Mesendoderm (in vitro differentiated cells): ENCODE data around the gene MTUS2.
A peak's percentile ranks its signal among the peaks of the same experiment; 100 is the strongest.

Experiments
- DNase-seq: peaks from one replicate; pipeline ENCODE4 v3.0.0; 2013
- H2AK5ac ChIP-seq: 2 replicates; pipeline ENCODE4 v1.6.1; 2013; ENCODE audit warnings: low read length, inconsistent platforms
- H2BK120ac ChIP-seq: 2 replicates; pipeline ENCODE4 v1.6.1; 2013; ENCODE audit warnings: low read depth, mild to moderate bottlenecking, low read length, moderate library complexity, mixed read lengths
- H2BK15ac ChIP-seq: replicated peaks from 2 replicates; pipeline ENCODE4 v1.6.1; 2013; ENCODE audit warnings: low read depth, mild to moderate bottlenecking, moderate library complexity
- H2BK5ac ChIP-seq: 2 replicates; pipeline ENCODE4 v1.6.1; 2013; ENCODE audit warnings: low read length, inconsistent platforms
- H3K18ac ChIP-seq: 2 replicates; pipeline ENCODE4 v1.6.1; 2013; ENCODE audit warnings: mild to moderate bottlenecking, low read length, mixed read lengths
- H3K23ac ChIP-seq: one replicate; pipeline ENCODE4 v1.6.1; 2013; ENCODE audit warnings: low read length
- H3K27ac ChIP-seq: 2 replicates; pipeline ENCODE4 v1.5.1; 2013; ENCODE audit warnings: low read depth, mild to moderate bottlenecking, inconsistent platforms, low read length, moderate library complexity
- H3K27me3 ChIP-seq: 2 replicates; pipeline ENCODE4 v1.6.1; 2013; ENCODE audit warnings: low read length, control low read depth, mild to moderate bottlenecking, inconsistent platforms; ENCODE audit not compliant: insufficient read depth, poor library complexity
- H3K36me3 ChIP-seq: 2 replicates; pipeline ENCODE4 v1.6.1; 2013; ENCODE audit warnings: low read length, inconsistent platforms; ENCODE audit not compliant: control insufficient read depth, insufficient read depth
- H3K4ac ChIP-seq: one replicate; pipeline ENCODE4 v1.6.1; 2013; ENCODE audit warnings: low read depth, mild to moderate bottlenecking, low read length, moderate library complexity
- H3K4me1 ChIP-seq: 2 replicates; pipeline ENCODE4 v1.6.1; 2013; ENCODE audit warnings: low read depth, low read length, inconsistent platforms; ENCODE audit not compliant: control insufficient read depth
- H3K4me2 ChIP-seq: 2 replicates; pipeline ENCODE4 v1.6.1; 2013; ENCODE audit warnings: low read length
- H3K4me3 ChIP-seq: 2 replicates; pipeline ENCODE4 v1.5.1; 2013; ENCODE audit warnings: mild to moderate bottlenecking, low read length
- H3K56ac ChIP-seq: one replicate; pipeline ENCODE4 v1.6.1; 2013; ENCODE audit warnings: low read length
- H3K79me1 ChIP-seq: 2 replicates; pipeline ENCODE4 v1.6.1; 2013; ENCODE audit warnings: low read length, inconsistent platforms
- H3K79me2 ChIP-seq: 2 replicates; pipeline ENCODE4 v1.6.1; 2013; ENCODE audit warnings: mild to moderate bottlenecking, low read length; ENCODE audit not compliant: control insufficient read depth, insufficient read depth
- H3K9ac ChIP-seq: 2 replicates; pipeline ENCODE4 v1.6.1; 2013; ENCODE audit warnings: low read length, inconsistent platforms
- H4K5ac ChIP-seq: one replicate; pipeline ENCODE4 v1.6.1; 2013; ENCODE audit warnings: low read length
- H4K8ac ChIP-seq: one replicate; pipeline ENCODE4 v1.6.1; 2013; ENCODE audit warnings: low read depth, mild to moderate bottlenecking, control low read depth, low read length, moderate library complexity
- WGBS: extraction: QIAGEN DNeasy Blood & Tissue Kit; methylation state at CpG from one replicate; pipeline ENCODE4 v1.1.7; 2013; ENCODE audit warnings: low lambda C conversion rate, missing lambda C conversion rate; ENCODE audit not compliant: insufficient coverage; ENCODE audit errors: extremely low coverage; 5-methylcytosine and 5-hydroxymethylcytosine counted together

Gene MTUS2

GRCh38 chr13:29536853-29537252, 716.7 kb downstream of the MTUS2 start:
- peaks cover 8% of the 10 kb centered on the region for H3K4me1 ChIP-seq
- no peak overlapping the region for H3K27ac ChIP-seq
- H3K4me3 ChIP-seq: no peak overlapping the region
- no peak overlapping the region for H2AK5ac ChIP-seq
- H3K18ac ChIP-seq: no peak overlapping the region
- no peak for DNase-seq
- H2BK15ac ChIP-seq: no peak overlapping the region
- no CpG with 5 or more reads among the region's 7 CpGs for WGBS
- no peak overlapping the region for H3K4ac ChIP-seq
- peaks cover 4% of the 10 kb centered on the region for H3K36me3 ChIP-seq
- peaks cover 32% of the 10 kb centered on the region for H3K79me1 ChIP-seq
- H3K4me2 ChIP-seq: no peak overlapping the region
- peaks cover 40% of the 10 kb centered on the region for H3K79me2 ChIP-seq
- no peak overlapping the region for H4K5ac ChIP-seq
- H3K23ac ChIP-seq: no peak overlapping the region
- no peak overlapping the region for H4K8ac ChIP-seq
- H2BK120ac ChIP-seq: no peak overlapping the region
- no peak overlapping the region for H3K56ac ChIP-seq
- no peak overlapping the region for H3K9ac ChIP-seq
- no peak overlapping the region for H2BK5ac ChIP-seq
- no peaks in the 10 kb centered on the region for H3K27me3 ChIP-seq

DNA sequence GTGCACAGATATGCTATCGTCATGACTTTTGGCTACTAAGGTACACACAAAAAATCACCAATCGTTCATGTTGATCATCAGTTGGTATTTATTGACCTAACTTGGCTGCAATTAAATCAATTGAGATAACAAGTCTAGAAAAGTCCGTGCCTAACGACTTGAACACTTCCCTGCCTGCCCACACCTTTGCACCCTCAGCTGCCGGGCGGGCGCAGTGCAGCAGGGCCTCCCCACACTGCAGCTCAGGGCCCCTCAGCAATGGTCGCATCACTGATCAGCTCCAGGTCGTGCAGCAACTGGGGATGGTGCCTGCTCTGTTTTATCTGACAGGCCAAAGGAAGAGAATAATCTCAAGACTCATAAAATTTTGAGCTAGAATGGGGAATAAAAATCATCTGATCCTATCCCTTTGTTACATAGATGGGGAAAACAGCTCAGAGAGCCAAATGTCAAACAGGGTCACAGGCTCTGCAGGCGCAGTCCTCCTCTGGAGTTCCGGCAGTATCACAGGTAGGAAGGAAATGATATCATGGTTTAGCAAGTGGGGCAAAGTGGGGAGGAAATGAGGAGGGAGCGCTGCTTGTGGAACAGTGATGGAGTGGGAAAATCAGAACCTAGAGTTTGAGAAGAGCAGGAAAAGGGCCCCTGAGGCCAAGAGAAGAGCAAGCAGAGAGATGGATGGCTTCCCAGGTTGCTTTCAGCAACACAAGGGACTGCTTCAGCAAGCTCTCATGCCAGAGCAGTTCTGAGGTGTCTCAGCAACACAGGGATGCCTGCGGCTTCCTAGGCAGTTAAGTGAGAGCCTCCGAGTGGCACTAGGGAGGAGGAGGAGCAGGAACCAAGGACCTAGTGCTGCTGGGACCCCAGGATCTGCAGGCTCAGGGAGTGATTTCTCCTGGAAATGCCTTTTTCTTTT, 717.9 kb downstream of the MTUS2 start:
- H4K8ac ChIP-seq: no peak overlapping the region
- H3K79me1 ChIP-seq: peaks cover 33% of the 10 kb centered on the region
- no peak overlapping the region for H3K4me2 ChIP-seq
- H3K27me3 ChIP-seq: no peaks in the 10 kb centered on the region
- H2BK120ac ChIP-seq: no peak overlapping the region
- peaks cover 46% of the 10 kb centered on the region for H3K79me2 ChIP-seq
- peaks cover 4% of the 10 kb centered on the region for H3K36me3 ChIP-seq
- DNase-seq: no peak
- H3K27ac ChIP-seq: no peak overlapping the region
- H3K4me3 ChIP-seq: no peak overlapping the region
- no peak overlapping the region for H3K18ac ChIP-seq
- H4K5ac ChIP-seq: no peak overlapping the region
- no peak overlapping the region for H3K23ac ChIP-seq
- no peak overlapping the region for H2AK5ac ChIP-seq
- WGBS: no CpG with 5 or more reads among the region's 14 CpGs
- no peak overlapping the region for H2BK5ac ChIP-seq
- no peak overlapping the region for H3K9ac ChIP-seq
- peaks cover 8% of the 10 kb centered on the region for H3K4me1 ChIP-seq
- H3K4ac ChIP-seq: no peak overlapping the region
- no peak overlapping the region for H2BK15ac ChIP-seq
- no peak overlapping the region for H3K56ac ChIP-seq

- H2BK15ac ChIP-seq: no peak overlapping the region
- peaks cover 34% of the 10 kb centered on the region for H3K79me1 ChIP-seq
- H3K36me3 ChIP-seq: peaks cover 4% of the 10 kb centered on the region
- no peak overlapping the region for H4K8ac ChIP-seq
- no peak overlapping the region for H3K18ac ChIP-seq
- no peak for DNase-seq
- H3K79me2 ChIP-seq: peaks cover 49% of the 10 kb centered on the region
- no peak overlapping the region for H2BK120ac ChIP-seq
- H3K27me3 ChIP-seq: no peaks in the 10 kb centered on the region
- no peak overlapping the region for H3K4me2 ChIP-seq
- no peak overlapping the region for H3K23ac ChIP-seq
- H3K4me1 ChIP-seq: peaks cover 8% of the 10 kb centered on the region
- H3K4ac ChIP-seq: no peak overlapping the region
- WGBS: no CpG with 5 or more reads among the region's 6 CpGs
- no peak overlapping the region for H2AK5ac ChIP-seq
- H3K27ac ChIP-seq: no peak overlapping the region
- H3K4me3 ChIP-seq: no peak overlapping the region
- no peak overlapping the region for H4K5ac ChIP-seq
- no peak overlapping the region for H2BK5ac ChIP-seq
- no peak overlapping the region for H3K9ac ChIP-seq
- no peak overlapping the region for H3K56ac ChIP-seq
These were observed 718.5 kb downstream of the MTUS2 start for GRCh38 chr13:29538652-29539040.

- no CpG with 5 or more reads among the region's 2 CpGs for WGBS
- H3K36me3 ChIP-seq: peaks cover 3% of the 10 kb centered on the region
These were observed 719.7 kb downstream of the MTUS2 start for GRCh38 chr13:29539856-29540255.

DNA sequence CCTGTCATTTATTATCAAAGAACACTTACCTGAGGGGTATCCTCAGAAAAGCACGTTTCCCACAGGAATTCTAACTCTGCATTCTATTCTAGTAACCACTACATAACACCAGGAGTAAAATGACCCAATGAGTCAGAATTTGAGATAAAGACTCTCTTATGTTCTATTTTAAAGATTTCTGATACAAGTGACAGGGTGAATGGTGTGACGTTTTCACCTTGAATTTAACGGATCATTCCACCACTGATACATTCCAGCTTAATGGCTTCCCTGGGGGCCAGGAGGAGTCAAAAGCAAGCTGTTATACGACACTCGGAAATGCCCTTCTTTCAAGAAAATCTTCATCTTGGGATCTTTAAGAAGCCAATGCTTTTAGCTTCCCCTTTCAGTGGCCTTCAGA, 720.2 kb downstream of the MTUS2 start:
- Histone ChIP-seq H2BK5ac (no peak overlapping the region), H2BK120ac (no peak overlapping the region), H4K5ac (no peak overlapping the region), H3K27ac (no peak overlapping the region), H3K4me2 (no peak overlapping the region), H3K79me1 (peaks cover 34% of the 10 kb centered on the region), H3K18ac (no peak overlapping the region), H2AK5ac (no peak overlapping the region), H3K36me3 (peaks cover 2% of the 10 kb centered on the region), H3K4me1 (peaks cover 8% of the 10 kb centered on the region), H3K23ac (no peak overlapping the region), H4K8ac (no peak overlapping the region), H3K27me3 (no peaks in the 10 kb centered on the region), H3K4ac (no peak overlapping the region), H3K79me2 (peaks cover 63% of the 10 kb centered on the region), H2BK15ac (no peak overlapping the region), H3K9ac (no peak overlapping the region), H3K4me3 (no peak overlapping the region), H3K56ac (no peak overlapping the region)
- WGBS: no CpG with 5 or more reads among the region's 5 CpGs
- peak; percentile 67 for DNase-seq

More at GRCh38 chr13:29539856-29540255, 719.7 kb downstream of the MTUS2 start:
- Histone ChIP-seq H3K4me2 (no peak overlapping the region), H3K27ac (no peak overlapping the region), H3K4me1 (peaks cover 8% of the 10 kb centered on the region), H4K8ac (no peak overlapping the region), H3K56ac (no peak overlapping the region), H2BK5ac (no peak overlapping the region), H3K79me1 (peaks cover 32% of the 10 kb centered on the region), H2BK15ac (no peak overlapping the region), H2BK120ac (no peak overlapping the region), H3K27me3 (no peaks in the 10 kb centered on the region), H3K9ac (no peak overlapping the region), H3K79me2 (peaks cover 59% of the 10 kb centered on the region), H4K5ac (no peak overlapping the region), H3K4me3 (no peak overlapping the region), H3K23ac (no peak overlapping the region), H3K18ac (no peak overlapping the region), H3K4ac (no peak overlapping the region), H2AK5ac (no peak overlapping the region)
- DNase-seq: no peak
